ENCODE results near the gene KCTD20.

DNA sequence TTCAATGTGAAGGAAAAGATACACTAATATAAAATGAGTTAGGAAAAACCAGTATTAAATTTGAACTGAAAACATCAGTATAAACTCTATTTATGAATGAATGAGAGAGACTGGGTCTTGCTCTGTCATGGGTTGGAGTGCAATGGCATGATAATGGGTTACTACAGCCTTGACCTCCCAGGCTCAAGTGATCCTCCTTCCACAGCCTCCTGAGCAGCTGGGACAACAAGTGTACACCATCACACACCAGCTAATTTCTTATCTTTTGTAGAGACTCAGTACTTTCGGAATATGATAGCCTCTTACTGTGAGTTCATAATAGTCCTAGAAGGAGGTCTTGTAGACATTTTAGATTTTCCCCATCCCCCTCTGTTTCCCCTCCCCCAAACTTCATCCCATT is 21.4 kb downstream of the KCTD20 start:
- TF ChIP-seq, protein P1, sequence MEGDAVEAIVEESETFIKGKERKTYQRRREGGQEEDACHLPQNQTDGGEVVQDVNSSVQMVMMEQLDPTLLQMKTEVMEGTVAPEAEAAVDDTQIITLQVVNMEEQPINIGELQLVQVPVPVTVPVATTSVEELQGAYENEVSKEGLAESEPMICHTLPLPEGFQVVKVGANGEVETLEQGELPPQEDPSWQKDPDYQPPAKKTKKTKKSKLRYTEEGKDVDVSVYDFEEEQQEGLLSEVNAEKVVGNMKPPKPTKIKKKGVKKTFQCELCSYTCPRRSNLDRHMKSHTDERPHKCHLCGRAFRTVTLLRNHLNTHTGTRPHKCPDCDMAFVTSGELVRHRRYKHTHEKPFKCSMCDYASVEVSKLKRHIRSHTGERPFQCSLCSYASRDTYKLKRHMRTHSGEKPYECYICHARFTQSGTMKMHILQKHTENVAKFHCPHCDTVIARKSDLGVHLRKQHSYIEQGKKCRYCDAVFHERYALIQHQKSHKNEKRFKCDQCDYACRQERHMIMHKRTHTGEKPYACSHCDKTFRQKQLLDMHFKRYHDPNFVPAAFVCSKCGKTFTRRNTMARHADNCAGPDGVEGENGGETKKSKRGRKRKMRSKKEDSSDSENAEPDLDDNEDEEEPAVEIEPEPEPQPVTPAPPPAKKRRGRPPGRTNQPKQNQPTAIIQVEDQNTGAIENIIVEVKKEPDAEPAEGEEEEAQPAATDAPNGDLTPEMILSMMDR (IDR thresholded peaks at IDR 0.05) = no peak
- TF ChIP-seq POLR2A (IDR thresholded peaks at IDR 0.05) = no peak
